AG10803 (cell line): ENCODE measurements around the gene DDX47.
"Not testable (repeated sequence)": the region's sequence is repeated elsewhere in the genome, so short reads cannot be mapped to it uniquely, and the experiment has no call there.

Source experiments
- DNase-seq: peaks from one replicate; pipeline ENCODE4 v3.0.0; 2010; ENCODE audit warnings: low read depth
- H3K4me3 ChIP-seq: 2 replicates; pipeline ENCODE4 v1.5.1; 2011; ENCODE audit warnings: mild to moderate bottlenecking, low read length, control low read depth
- TF ChIP-seq, protein P1 (sequence below): conservative IDR thresholded peaks from 2 replicates; pipeline ENCODE4 v1.5.1; 2011; ENCODE audit warnings: mild to moderate bottlenecking, low read length, control low read depth, inconsistent platforms

The DDX47 gene

DNA sequence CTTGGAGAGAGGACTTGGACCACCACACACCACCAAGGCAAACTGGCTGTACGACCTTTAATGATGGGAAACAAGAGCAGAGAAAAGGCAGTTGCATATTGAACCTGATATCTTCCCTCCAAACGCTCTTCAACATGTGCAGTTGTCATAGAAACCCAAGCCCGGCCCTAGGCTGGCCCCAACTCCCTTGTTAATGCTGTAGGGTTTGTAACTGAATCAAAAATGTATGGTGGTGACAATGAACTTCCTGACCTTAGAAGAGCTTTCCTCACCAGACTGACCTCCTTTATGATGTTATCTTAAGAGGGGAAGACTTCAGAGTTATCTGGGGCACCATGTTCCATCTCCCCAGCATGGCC lies 15.4 kb upstream of the DDX47 start:
- TF ChIP-seq, protein P1, sequence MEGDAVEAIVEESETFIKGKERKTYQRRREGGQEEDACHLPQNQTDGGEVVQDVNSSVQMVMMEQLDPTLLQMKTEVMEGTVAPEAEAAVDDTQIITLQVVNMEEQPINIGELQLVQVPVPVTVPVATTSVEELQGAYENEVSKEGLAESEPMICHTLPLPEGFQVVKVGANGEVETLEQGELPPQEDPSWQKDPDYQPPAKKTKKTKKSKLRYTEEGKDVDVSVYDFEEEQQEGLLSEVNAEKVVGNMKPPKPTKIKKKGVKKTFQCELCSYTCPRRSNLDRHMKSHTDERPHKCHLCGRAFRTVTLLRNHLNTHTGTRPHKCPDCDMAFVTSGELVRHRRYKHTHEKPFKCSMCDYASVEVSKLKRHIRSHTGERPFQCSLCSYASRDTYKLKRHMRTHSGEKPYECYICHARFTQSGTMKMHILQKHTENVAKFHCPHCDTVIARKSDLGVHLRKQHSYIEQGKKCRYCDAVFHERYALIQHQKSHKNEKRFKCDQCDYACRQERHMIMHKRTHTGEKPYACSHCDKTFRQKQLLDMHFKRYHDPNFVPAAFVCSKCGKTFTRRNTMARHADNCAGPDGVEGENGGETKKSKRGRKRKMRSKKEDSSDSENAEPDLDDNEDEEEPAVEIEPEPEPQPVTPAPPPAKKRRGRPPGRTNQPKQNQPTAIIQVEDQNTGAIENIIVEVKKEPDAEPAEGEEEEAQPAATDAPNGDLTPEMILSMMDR, result no peak
- DNase-seq, result no peak
- H3K4me3 ChIP-seq, result no peak overlapping the region

- TF ChIP-seq, protein P1, result no peak
- DNase-seq, result no peak
- H3K4me3 ChIP-seq, result no peak overlapping the region
Observed at GRCh38 chr12:12798480-12798879, 14.7 kb upstream of the DDX47 start.

DNA sequence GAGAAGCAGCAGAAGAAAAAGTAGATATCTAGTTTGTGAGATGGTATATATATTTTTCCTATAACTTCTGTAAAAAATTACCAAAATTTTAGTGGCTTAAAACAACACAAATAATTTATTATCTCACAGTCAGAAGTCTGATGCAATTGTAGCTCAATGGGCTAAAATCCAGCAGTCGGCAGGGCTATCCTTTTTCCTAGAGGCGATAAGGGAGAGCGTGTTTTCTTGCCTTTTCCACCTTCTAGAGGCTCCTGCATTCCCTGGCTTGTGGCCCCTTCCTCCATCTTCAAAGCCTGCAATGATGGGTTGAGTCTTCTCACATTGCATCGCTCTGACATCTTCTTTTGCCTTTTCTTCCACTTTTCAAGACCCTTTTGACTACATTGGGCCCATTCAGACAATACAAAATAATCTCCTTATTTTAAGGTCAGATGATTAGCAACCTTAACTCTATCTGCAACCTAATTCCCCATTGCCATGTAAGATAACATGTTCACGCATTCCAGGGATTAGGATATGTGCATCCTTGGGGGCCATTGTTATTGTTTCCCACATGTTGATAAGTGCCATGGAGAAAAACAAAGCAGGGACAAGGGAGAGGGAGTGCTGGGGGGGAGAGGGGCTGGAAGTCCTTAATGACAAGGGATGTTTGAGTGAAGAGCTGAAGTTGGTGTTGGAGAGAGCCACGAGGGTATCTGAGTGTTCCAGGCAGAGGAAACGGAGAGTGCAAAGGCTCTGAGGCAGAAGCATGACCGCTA lies 13.8 kb upstream of the DDX47 start:
- H3K4me3 ChIP-seq, result no peak overlapping the region
- no peak for DNase-seq
- TF ChIP-seq, protein P1, result no peak

GRCh38 chr12:12800406-12801180 lies 12.6 kb upstream of the DDX47 start:
- TF ChIP-seq, protein P1, result no peak
- peak; percentile 56 for DNase-seq
- H3K4me3 ChIP-seq, result no peak overlapping the region

DNA sequence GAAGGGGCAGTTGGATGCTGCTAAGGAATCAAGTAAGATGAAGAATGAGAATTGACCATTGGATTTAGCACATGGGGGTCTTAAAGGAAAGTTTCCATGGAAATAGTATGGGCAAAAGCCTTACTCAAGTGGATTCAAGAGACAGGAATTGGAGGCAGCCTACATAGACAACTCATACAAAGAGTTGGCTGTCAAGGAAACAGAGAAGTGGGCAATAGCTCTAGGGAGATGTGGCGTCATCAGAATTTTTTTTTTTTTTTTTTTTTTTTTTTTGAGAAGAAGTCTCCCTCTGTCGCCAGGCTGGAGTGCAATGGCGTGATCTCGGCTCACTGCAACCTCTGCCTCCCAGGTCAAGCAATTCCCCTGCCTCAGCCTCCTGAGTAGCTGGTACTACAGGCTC lies 11.5 kb upstream of the DDX47 start:
- not testable (repeated sequence) for H3K4me3 ChIP-seq, DNase-seq

DNA sequence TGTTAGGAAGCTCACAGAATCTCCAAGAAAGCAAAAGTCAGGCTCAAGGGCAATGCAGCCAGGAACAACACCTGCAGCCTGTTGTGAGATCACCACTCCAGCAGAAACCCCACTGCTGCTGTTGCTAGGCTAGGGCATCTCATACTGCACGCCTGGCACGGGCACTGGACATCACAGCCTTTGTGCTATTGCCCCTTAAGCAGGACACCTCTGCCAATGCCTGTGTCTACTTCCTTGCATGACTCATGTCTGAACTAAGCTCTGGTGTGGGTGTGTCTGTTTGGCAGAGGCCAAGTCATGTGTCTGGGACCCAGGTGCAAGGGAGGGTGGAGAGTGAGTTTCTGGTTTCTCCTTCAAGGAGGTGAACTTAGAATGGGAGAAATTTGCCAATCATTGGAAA lies 10.0 kb upstream of the DDX47 start:
- no peak overlapping the region for H3K4me3 ChIP-seq
- TF ChIP-seq, protein P1, result no peak
- DNase-seq, result peak; percentile 74

DNA sequence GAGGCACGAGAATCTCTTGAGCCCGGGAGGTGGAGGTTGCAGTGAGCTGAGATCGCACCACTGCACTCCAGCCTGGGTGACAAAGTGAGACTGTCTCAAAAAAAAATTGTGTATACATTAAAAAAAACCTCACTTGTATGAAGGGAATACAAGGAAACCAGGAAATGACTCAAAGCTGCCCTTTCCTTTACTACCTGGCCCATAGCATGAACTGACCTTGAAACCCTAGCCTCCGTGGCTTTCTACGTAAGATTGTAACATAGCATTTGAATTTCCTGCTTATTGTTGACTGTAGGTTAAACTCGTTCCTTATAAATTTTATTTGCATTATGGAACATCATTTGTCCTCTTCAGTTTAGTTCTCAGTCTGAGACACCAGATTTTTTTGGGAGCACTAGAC lies 9.1 kb upstream of the DDX47 start:
- DNase-seq, result no peak
- no peak overlapping the region for H3K4me3 ChIP-seq
- TF ChIP-seq, protein P1, result no peak
